ENCODE measurements around the gene SLC1A2. TPM values are rescaled to one million over a fixed set of nuclear protein-coding genes. Genes with fewer than 3 reads are reported as not detected.

SLC1A2 gene
- total and polyA plus RNA-seq, 2 of the 4 experiments (the other 2 are of a cell fraction) = 0.15 to 0.54 TPM

DNA sequence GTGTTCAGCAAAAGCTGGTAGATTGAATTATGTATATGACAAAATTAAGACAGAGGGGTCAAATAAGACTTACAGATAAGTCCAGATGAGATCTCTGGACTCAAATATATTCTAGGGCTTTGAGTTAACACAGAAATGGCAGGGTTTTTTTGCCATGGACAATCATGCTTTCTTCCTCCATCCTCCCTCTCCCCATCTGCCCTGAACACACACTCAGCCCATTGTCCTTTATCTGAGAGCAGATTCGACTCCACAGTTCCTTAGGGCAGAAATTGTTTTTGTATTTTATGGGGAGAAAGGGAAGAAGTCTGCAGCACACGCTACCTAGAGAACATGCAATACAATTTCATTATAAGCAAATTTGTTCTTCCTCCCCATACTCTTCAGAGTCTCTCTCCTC, 86.8 kb downstream of the SLC1A2 start:
- in situ Hi-C loops (cut with MboI; ENCODE audit: low sequenced_read_pairs) = no loop called here
- no peaks in the 10 kb centered on the region for H3K36me3 ChIP-seq (ENCODE audit: control insufficient read depth, insufficient read depth, low read length)
- H3K4ac ChIP-seq (ENCODE audit: low read depth, low read length) = no peak overlapping the region
- H2AFZ ChIP-seq (replicated peaks; ENCODE audit: low read length, poor library complexity) = no peak overlapping the region
- WGBS, 2 experiments (ENCODE audit: extremely low coverage in 2 of 2, insufficient read length in 1 of 2) = no CpG with 5 or more reads among the region's 2 CpGs
- no peak overlapping the region for H3K18ac ChIP-seq (ENCODE audit: low read depth, low read length)
- H3K23ac ChIP-seq (ENCODE audit: low read depth, low read length) = no peak overlapping the region
- ATAC-seq (ENCODE audit: low read depth) = no peak
- H3K9ac ChIP-seq (ENCODE audit: low read depth, low read length) = no peak overlapping the region
- H3K4me1 ChIP-seq (ENCODE audit: control insufficient read depth, insufficient read depth, low read length) = peaks cover 2% of the 10 kb centered on the region; the same call in 1 of the 2 replicates
- no peak overlapping the region for H3K56ac ChIP-seq (ENCODE audit: extremely low read depth, insufficient read depth, low read length)
- ChIA-PET POLR2A (ENCODE audit: unreplicated experiment) (no interaction called here), CTCF (no interaction called here)
- H4K91ac ChIP-seq (ENCODE audit: insufficient read depth, low read depth, low read length) = no peak overlapping the region
- no peak overlapping the region for H2AK9ac ChIP-seq (replicated peaks; ENCODE audit: low read depth, low read length, poor library complexity)
- H3K4me2 ChIP-seq (ENCODE audit: low read depth, low read length) = no peak overlapping the region
- no TSS peak for BruUV-seq (replicated peaks)
- no peaks in the 10 kb centered on the region; the same call in 1 of the 2 replicates for H3K9me1 ChIP-seq (ENCODE audit: insufficient read depth, low read length)
- no peak overlapping the region for H3K14ac ChIP-seq (replicated peaks; ENCODE audit: low read depth, low read length)
- H4K8ac ChIP-seq (ENCODE audit: low read depth in 2 of 2, low read length in 2 of 2) = no peak overlapping the region
- H2BK20ac ChIP-seq (ENCODE audit: low read depth, low read length) = no peak overlapping the region
- no peak overlapping the region for H3K27ac ChIP-seq (ENCODE audit: insufficient read depth, low read length)
- dilution Hi-C loops (cut with HindIII; ENCODE audit: low sequenced_read_pairs, unreplicated experiment) = no loop called here
- TF ChIP-seq BHLHE40 (IDR thresholded peaks at IDR 0.05; ENCODE audit: low read depth, low read length) = no peak
- TF ChIP-seq POLR2A (IDR thresholded peaks at IDR 0.05; ENCODE audit: low read depth, low read length) = no peak
- TF ChIP-seq, protein P1, sequence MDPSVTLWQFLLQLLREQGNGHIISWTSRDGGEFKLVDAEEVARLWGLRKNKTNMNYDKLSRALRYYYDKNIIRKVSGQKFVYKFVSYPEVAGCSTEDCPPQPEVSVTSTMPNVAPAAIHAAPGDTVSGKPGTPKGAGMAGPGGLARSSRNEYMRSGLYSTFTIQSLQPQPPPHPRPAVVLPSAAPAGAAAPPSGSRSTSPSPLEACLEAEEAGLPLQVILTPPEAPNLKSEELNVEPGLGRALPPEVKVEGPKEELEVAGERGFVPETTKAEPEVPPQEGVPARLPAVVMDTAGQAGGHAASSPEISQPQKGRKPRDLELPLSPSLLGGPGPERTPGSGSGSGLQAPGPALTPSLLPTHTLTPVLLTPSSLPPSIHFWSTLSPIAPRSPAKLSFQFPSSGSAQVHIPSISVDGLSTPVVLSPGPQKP (IDR thresholded peaks at IDR 0.05; ENCODE audit: borderline replicate concordance, low read depth, low read length) = no peak
- TF ChIP-seq NFE2L2 (IDR thresholded peaks at IDR 0.05; ENCODE audit: low read depth, low read length) = no peak
- no peak for TF ChIP-seq RCOR1 (IDR thresholded peaks at IDR 0.05; ENCODE audit: insufficient replicate concordance, low read length)
- TF ChIP-seq, protein P2, sequence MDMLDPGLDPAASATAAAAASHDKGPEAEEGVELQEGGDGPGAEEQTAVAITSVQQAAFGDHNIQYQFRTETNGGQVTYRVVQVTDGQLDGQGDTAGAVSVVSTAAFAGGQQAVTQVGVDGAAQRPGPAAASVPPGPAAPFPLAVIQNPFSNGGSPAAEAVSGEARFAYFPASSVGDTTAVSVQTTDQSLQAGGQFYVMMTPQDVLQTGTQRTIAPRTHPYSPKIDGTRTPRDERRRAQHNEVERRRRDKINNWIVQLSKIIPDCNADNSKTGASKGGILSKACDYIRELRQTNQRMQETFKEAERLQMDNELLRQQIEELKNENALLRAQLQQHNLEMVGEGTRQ (IDR thresholded peaks at IDR 0.05; ENCODE audit: low read depth, low read length) = no peak
- TF ChIP-seq RFX5 (IDR thresholded peaks at IDR 0.05; ENCODE audit: low read depth, low read length) = no peak
- TF ChIP-seq MAZ (IDR thresholded peaks at IDR 0.05; ENCODE audit: borderline replicate concordance, low read depth, low read length) = no peak
- TF ChIP-seq RAD21 (IDR thresholded peaks at IDR 0.05; ENCODE audit: low read length) = no peak
- TF ChIP-seq CEBPB (IDR thresholded peaks at IDR 0.05; ENCODE audit: low read depth, low read length) = no peak
- TF ChIP-seq CHD1 (IDR thresholded peaks at IDR 0.05; ENCODE audit: low read depth, low read length) = no peak
- no peak for TF ChIP-seq MAFK (IDR thresholded peaks at IDR 0.05; ENCODE audit: low read depth, low read length)
- no peak for TF ChIP-seq FOS (IDR thresholded peaks at IDR 0.05; ENCODE audit: low read depth, low read length)
- TF ChIP-seq, protein P3, sequence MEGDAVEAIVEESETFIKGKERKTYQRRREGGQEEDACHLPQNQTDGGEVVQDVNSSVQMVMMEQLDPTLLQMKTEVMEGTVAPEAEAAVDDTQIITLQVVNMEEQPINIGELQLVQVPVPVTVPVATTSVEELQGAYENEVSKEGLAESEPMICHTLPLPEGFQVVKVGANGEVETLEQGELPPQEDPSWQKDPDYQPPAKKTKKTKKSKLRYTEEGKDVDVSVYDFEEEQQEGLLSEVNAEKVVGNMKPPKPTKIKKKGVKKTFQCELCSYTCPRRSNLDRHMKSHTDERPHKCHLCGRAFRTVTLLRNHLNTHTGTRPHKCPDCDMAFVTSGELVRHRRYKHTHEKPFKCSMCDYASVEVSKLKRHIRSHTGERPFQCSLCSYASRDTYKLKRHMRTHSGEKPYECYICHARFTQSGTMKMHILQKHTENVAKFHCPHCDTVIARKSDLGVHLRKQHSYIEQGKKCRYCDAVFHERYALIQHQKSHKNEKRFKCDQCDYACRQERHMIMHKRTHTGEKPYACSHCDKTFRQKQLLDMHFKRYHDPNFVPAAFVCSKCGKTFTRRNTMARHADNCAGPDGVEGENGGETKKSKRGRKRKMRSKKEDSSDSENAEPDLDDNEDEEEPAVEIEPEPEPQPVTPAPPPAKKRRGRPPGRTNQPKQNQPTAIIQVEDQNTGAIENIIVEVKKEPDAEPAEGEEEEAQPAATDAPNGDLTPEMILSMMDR (conservative IDR thresholded peaks at IDR 0.05; ENCODE audit: low read depth, low read length) = no peak
- H4K5ac ChIP-seq (ENCODE audit: low read depth, low read length) = no peak overlapping the region
- no peak overlapping the region for H2BK5ac ChIP-seq (ENCODE audit: low read depth, low read length, poor library complexity, severe bottlenecking)
- no peak for DNase-seq
- H3K27me3 ChIP-seq (ENCODE audit: control insufficient read depth, insufficient read depth, low read length) = no peaks in the 10 kb centered on the region
- no peak overlapping the region for H2BK15ac ChIP-seq (ENCODE audit: low read depth, low read length)
- H3K79me1 ChIP-seq (ENCODE audit: low read depth in 1 of 2, low read length in 2 of 2) = no peaks in the 10 kb centered on the region
- H3K4me3 ChIP-seq (ENCODE audit: insufficient read depth, low read depth, low read length) = no peak overlapping the region
- no peak overlapping the region for H2BK120ac ChIP-seq (ENCODE audit: low read depth, low read length)
- H4K20me1 ChIP-seq (ENCODE audit: insufficient read depth, low read length) = peaks cover 2% of the 10 kb centered on the region; the same call in 1 of the 2 replicates
- intact Hi-C loops (cut with micrococcal nuclease) = no loop called here
- H3K9me3 ChIP-seq (ENCODE audit: control insufficient read depth, insufficient read depth, low read length) = no peaks in the 10 kb centered on the region
- H2AK5ac ChIP-seq (ENCODE audit: low read depth, low read length) = no peak overlapping the region

Measured in IMR-90 (cell line).